CD4-positive, alpha-beta T cell treated with Interleukin-1 beta for 1 hour (primary cell): ENCODE results near the gene HIP1.
"Not testable (repeated sequence)": the region's sequence is repeated elsewhere in the genome, so short reads cannot be mapped to it uniquely, and the experiment has no call there.

ENCODE experiments used
- DNase-seq, 2 donors: peaks; one replicate each; pipeline ENCODE4 v3.0.0-alpha.2; 2020 to 2022

Gene HIP1

GRCh38 chr7:75567948-75568595 is 170.7 kb downstream of the HIP1 start:
- no peak for DNase-seq

DNA sequence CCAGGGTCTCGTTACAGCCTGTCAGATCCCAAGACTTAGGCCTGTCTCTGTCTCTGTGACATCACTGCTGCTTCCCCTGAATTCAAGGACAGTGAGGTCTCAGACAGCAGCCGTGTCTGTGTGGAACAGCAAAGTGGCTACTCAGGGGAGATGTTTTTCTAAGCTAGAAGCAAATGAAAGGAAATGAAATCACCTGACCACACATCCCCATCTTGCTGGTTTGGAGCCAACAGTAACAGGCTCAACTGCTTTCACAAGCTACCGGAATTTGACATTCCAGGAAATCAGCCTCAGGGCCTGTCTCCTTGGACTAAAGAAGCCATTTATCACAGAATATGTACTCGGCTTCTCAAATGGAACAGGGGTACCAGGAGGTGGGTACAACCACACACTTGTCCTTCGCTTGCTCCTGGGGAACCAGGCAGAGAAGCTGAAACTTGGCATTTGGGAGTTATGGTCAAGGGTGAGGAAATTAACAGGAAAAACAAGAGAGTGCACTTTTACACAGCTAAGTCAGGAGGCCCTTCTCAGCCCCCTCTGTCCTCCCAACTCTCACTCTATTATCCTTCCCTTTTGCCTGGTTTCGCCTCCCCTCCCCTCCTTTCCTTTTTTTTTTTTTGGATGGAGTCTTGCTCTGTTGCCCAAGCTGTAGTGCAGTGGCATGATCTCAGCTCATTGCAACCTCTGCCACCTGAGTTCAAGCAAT is 173.5 kb downstream of the HIP1 start:
- DNase-seq = no peak

- DNase-seq = no peak
Measured at GRCh38 chr7:75563171-75563570, 175.6 kb downstream of the HIP1 start.

DNA sequence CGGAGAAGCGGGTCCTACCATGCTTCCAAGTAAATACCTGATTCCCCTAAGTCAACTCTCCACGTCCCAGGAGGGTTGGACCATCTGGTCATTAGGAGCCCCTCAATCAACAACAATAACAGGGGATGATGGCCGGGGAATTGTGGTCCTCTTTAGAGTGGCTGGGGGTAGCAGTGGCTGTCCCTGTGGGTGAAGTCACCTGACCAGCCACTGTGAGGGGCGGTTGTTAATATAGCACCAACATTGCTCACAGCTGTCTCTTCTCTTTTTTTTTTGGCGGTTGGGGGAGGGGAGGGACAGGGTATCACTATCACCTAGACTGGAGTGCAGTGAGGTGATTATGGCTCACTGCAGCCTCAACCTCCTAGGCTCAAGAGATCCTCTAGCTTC is 178.8 kb downstream of the HIP1 start:
- no peak for DNase-seq

GRCh38 chr7:75559355-75559975 is 179.3 kb downstream of the HIP1 start:
- no peak for DNase-seq

DNA sequence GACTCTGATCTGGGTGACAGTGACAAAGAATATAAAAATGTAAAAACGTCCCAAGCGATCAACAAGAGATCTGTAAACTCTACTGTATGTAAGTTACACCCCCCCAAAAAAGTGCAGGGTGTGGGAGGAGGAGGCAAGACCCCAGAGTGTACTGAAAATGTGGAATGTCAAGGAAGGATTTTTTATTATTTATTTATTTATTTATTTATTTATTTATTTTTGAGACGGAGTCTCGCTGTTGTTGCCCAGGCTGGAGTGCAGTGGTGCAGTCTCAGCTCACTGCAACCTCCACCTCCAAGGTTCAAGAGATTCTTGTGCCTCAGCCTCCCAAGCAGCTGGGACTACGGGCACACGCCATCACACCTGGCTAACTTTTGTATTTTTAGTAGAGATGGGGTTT is 181.9 kb downstream of the HIP1 start:
- DNase-seq = not testable (repeated sequence)

GRCh38 chr7:75555736-75556135 is 183.0 kb downstream of the HIP1 start:
- DNase-seq = no peak

DNA sequence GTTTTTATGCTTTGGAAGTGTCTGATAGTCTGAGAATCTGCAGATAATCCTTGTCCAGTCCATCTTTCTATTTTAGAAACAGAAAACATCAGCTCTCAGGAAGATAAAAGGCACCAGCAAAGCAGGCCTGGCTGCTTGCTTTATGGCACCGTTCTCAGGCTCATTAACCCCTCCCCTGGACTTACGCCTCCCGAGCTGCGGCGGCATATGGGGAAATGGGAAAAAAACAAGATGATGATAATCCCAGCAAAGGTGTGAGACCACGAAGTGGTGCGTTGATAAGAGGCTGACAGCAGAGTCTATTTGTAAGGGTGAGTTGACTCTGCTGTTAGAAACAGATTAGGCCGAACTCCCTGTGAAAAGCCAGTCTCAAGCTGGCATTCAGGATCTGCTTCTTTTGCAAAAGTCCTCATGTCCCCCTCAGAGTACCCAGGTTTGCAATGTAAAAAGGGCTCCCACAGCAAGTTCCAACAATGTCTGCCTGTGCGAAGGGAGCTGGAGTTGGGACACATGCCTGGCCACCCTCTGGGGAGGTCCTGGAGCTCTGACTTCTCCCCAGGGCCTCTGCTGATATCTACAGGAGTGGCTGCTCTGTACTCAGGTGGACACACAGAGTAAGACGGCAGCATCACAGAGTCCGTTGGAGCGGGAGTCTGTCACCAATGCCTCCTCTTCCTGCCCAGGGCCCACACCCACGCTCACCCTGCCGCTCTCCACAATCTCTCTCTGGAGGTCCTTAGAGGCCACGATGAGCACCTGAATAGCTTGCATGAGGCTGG is 192.3 kb downstream of the HIP1 start:
- no peak for DNase-seq

- no peak for DNase-seq
Measured at GRCh38 chr7:75537731-75538130, 201.0 kb downstream of the HIP1 start.

DNA sequence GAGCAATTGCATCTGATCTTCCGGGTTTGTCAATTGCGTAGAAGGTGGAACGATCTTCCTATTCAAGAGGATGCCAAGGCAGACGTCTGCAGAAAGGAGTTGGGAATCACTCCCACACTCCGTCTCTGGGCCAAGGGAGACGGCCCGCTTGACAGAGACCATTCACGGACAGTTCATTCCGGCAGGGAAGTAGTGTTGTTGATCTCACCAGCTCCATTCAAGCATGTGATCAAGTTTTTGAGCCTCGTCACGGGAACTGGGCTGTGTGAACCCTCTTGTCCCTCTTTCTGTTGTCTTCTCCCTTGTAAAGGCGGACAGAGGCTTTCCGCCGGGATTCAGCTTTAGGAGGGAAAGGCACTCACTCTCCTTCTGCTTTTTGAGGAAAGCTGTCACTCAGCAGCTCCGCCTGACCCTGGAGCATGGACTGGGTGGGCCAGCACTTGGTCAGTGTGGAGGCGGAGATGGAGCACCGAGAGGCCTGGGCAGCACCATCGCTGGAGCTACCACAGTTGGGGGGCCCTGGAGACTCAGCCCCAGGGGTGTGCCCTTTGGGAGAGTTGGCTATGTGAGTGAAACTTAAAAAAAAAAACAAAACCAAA is 201.7 kb downstream of the HIP1 start:
- DNase-seq = no peak

DNA sequence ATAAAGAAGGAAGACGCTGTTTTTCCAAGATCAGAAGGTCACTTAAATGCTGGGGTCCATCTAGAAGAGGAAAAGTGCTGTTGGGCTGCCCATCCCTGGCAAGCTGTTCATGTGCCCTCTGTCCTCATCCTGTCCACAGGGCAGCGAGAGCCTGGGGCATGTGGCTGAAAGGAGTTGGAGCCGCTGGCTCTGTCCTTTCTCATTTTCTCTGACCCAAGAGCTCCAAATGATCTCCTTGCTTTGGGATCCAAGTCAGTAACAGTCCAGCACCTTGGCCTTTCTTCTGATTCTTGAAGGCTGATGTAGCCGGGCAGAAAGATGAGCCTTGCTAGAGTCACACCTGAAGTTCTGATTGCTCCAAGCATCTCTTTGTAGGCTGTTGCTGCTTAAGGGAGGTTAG is 202.2 kb downstream of the HIP1 start:
- no peak for DNase-seq

DNA sequence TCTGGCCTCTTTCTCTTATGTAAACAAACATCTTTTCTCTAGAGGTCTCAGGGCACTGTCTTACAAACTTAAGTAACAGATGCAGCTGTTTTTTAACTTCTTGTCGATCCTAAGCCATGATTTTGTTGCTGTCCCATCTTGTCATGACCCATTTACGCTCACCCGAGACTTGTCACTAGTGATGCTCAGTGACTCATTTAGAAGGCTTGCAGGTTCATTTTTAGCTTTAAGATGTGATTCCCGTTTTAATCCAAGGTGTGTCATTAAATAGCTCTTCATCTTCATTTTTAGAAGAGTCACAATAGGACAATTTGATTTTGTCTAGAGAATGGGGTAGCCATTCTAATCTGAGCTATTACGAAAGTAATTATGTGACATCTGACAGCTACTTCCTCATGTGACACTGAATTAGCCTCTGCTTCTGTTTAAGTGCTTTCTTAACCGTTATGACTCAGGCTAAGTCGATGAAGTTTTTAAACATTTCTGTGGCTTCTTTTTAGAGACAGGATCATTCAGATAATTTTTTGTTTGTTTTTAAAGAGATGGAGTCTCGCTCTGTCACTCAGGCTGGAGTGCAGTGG is 203.9 kb downstream of the HIP1 start:
- no peak for DNase-seq

GRCh38 chr7:75533926-75534325 is 204.8 kb downstream of the HIP1 start:
- DNase-seq = no peak

- no peak for DNase-seq
Measured at GRCh38 chr7:75532639-75533038, 206.1 kb downstream of the HIP1 start.

- no peak for DNase-seq
Measured at GRCh38 chr7:75531359-75531821, 207.4 kb downstream of the HIP1 start.

GRCh38 chr7:75527224-75527722 is 211.5 kb downstream of the HIP1 start:
- not testable (repeated sequence) for DNase-seq

- DNase-seq = not testable (repeated sequence)
Measured at GRCh38 chr7:75521727-75522126, 217.0 kb downstream of the HIP1 start.

DNA sequence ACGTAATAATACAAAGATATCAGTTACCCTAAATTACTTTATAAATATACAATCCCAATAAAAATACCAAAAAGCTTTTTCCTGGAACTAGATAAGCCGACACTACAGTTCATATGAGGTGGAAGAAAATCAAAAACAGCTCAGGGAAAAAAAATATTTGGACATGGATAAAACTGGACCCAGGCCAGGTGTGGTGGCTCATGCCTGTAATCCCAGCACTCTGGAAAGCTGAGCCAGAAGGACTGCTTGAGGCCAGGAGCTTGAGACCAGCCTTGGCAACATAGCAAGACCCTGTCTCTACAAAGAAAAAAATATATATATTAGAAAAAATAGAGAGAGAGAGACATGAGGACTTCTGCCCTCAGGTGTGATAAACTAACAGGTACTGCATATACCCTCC is 219.9 kb downstream of the HIP1 start:
- not testable (repeated sequence) for DNase-seq

DNA sequence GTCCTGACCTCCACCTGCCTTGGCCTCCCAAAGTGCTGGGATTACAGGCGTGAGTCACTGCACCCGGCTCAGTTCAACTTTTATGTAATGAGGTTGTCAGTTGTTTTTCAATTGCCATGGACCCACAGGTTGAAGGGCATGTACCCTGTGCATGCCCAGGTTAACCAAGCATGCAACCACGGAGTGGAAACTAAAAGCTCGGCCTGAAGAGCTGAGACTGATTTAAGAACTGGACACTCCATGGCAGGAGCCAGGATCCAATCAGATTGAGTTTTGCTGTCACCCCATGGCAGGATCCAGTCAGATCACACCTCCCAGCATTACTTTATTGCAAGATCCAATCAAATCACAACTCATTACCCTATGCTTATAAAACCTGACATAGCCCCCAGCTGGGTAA is 229.7 kb downstream of the HIP1 start:
- DNase-seq = not testable (repeated sequence)

DNA sequence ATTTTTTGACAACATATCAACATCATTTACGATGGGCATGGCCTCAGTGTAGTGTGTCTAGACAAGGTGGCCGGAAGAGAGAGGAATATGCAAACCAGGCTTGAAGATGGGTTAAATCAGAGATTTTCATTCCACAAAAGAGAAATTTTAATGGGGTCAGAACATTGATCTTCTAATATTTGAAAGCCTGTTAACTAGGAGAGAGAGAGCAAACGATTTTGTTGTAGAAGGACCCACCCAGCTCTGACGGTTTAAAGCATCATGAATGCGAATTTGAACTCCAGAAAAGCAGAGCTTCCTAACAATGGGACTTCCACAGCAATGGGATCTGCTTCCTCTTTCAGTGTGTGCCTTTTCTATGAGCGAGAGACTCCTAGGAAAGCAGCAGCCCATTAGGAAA is 246.7 kb downstream of the HIP1 start, which contains the start of gene SPDYE5:
Gene SPDYE5, plus strand, starts transcription at position 301 of the 400 bp plus-strand sequence. CDS start 1,728 bp downstream, outside the sequence.
- DNase-seq = not testable (repeated sequence)

GRCh38 chr7:75485979-75486643 is 252.6 kb downstream of the HIP1 start, which contains the start of gene POM121C:
Gene POM121C, minus strand, starts transcription at chr7:75486299. Its CDS starts 44,803 bp downstream, at chr7:75441496.
- peak; percentile 88 to 89 for DNase-seq
